ENCODE data around the gene FANK1.

The FANK1 gene

DNA sequence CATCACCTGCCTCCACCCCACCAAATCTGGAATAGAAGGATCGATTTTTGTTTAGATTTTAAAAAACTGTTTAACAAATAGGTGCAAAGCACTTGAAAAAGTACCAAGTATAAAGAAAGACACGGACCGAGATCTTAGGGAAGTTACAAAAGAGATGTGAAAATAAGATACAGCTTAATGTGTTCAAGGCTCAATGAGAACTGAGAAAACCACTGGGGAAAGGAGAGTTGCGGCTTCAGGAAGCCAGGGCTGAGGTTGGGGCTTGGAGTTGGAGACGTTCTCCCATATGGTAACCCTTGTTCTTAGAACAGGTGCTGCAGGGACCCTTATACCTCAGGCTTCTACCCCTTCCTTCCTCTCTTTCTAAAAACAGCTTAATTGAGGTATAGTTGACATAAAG is 140.2 kb downstream of the FANK1 start:
- no peak overlapping the region for H3K4me3 ChIP-seq (ENCODE audit: low read length)
- DNase-seq (ENCODE audit: low read depth) = no peak
- TF ChIP-seq, protein P1, sequence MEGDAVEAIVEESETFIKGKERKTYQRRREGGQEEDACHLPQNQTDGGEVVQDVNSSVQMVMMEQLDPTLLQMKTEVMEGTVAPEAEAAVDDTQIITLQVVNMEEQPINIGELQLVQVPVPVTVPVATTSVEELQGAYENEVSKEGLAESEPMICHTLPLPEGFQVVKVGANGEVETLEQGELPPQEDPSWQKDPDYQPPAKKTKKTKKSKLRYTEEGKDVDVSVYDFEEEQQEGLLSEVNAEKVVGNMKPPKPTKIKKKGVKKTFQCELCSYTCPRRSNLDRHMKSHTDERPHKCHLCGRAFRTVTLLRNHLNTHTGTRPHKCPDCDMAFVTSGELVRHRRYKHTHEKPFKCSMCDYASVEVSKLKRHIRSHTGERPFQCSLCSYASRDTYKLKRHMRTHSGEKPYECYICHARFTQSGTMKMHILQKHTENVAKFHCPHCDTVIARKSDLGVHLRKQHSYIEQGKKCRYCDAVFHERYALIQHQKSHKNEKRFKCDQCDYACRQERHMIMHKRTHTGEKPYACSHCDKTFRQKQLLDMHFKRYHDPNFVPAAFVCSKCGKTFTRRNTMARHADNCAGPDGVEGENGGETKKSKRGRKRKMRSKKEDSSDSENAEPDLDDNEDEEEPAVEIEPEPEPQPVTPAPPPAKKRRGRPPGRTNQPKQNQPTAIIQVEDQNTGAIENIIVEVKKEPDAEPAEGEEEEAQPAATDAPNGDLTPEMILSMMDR (IDR thresholded peaks at IDR 0.05; ENCODE audit: insufficient read depth, low read depth, low read length, missing control alignments) = no peak

DNA sequence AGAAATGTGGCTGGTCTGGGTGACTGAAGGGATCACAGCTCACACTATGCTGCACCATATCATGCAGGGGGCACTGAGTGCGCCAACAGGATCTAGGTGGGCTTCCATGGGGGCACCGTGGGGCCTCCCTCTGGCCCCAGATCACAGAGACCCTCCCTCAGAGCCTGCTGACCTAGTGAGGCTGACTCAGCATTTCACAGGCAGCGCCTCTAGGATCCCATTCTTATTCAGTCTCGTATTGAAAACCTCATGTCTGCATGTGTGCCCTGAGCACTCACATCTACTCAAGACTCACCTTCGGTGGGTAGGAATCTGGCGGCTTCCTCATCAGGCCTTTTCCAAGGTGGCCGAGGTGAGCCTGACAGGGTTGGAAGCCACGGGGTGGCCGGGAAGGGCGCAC is 141.6 kb downstream of the FANK1 start:
- no peak overlapping the region for H3K4me3 ChIP-seq (ENCODE audit: low read length)
- TF ChIP-seq, protein P1 (IDR thresholded peaks at IDR 0.05; ENCODE audit: insufficient read depth, low read depth, low read length, missing control alignments) = no peak
- no peak for DNase-seq (ENCODE audit: low read depth)

DNA sequence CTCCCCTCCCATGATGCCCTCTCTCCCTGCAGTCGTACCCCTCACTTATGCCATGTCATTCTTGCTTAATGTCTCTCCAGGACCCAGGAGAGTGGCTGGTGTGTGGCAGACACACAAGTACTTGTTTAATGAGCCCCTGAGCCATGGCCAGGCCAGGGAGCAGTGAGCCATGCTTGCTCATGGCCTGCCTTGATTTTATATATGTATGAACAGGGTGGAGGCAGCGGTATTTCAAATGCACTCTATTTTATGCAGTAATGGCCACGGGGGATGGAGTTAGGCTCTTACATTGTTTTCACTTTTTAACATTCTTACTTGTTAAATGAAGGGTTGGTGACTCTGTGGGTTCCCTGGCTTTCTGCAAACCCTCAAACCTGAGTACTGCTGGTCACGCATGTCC is 144.8 kb downstream of the FANK1 start:
- DNase-seq (ENCODE audit: low read depth) = no peak
- TF ChIP-seq, protein P1 (IDR thresholded peaks at IDR 0.05; ENCODE audit: insufficient read depth, low read depth, low read length, missing control alignments) = no peak
- no peak overlapping the region for H3K4me3 ChIP-seq (ENCODE audit: low read length)

DNA sequence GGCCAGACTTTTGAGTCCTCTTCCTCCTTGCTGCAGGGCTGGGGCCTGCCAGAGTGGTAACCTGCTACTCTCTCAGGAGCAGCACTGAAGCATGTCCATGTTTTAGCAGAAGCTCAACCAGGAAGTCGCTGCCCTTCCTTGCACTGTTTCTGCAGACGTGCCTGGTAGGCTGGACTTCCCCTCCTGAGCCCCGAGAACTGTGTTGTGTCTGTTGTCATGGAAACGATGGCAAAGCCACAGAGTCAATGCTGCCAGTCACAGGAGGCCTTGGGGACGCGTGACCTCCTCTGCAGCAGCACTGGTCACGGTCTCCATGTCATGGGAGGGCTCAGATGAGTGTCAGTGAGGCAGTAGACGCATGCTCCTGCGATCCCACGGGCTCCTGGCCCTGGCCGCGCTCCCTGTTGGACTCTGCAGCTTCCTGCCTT is 145.5 kb downstream of the FANK1 start:
- DNase-seq (ENCODE audit: low read depth) = peak; percentile 33
- TF ChIP-seq, protein P1 (IDR thresholded peaks at IDR 0.05; ENCODE audit: insufficient read depth, low read depth, low read length, missing control alignments) = no peak
- H3K4me3 ChIP-seq (ENCODE audit: low read length) = no peak overlapping the region

DNA sequence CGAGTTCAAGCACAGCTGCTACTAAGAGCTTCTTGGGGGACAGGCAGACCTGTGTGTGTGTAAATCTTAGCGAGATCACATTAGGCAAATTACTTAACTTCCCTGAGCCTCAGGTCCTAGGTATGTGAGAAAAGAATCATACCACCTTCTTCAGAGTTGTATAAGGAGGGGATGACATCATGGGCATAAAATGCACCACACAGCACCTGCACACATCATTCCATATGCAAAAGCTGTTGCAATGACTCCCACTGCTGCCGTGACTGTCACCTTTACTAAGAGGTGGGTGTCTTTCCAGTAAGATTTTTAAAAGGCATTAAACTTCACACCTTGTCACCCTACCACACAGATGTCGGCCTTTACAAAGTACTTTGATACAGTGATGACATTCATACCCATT is 146.0 kb downstream of the FANK1 start:
- peak; percentile 90 for DNase-seq (ENCODE audit: low read depth)
- TF ChIP-seq, protein P1 (IDR thresholded peaks at IDR 0.05; ENCODE audit: insufficient read depth, low read depth, low read length, missing control alignments) = no peak
- H3K4me3 ChIP-seq (ENCODE audit: low read length) = no peak overlapping the region

DNA sequence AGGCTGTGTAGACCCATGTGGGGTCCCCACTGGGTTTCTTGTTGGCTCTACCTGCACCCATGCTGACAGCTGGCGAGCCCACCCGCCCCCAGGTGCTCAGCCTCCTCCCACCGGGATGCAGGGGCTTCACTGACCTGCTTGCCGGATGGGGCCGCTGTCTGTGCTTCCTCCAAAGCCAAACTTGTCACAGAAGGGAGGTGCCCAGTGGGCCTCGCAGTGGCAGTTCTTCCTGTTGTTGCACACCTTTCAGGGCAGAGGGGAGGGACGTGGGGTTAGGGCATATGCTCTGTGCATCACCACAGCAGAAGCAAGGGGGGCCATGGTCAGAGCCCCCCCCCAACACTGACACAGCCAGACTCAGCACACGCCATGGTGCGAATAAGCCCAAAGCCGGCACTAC is 146.5 kb downstream of the FANK1 start:
- no peak overlapping the region for H3K4me3 ChIP-seq (ENCODE audit: low read length)
- DNase-seq (ENCODE audit: low read depth) = no peak
- TF ChIP-seq, protein P1 (IDR thresholded peaks at IDR 0.05; ENCODE audit: insufficient read depth, low read depth, low read length, missing control alignments) = no peak

DNA sequence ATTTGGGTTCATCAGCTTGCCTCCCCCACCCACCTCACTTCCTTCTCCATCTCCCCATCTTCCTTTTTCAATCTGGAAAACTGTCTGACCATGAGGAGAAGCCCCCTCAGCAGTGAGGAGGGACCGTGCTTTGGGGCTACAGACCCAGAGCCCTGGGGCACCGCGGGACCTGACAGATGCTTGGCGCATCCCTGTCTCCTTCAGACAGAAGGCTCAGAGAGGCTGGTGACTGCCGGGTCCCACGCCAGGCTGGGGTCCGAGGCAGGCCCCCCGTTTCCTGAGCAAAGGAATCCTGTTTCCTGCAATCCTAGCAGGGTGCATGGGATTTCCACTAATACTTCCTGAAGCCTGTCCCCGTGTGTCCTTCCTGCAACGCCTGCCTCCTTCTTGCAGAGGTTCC is 147.0 kb downstream of the FANK1 start:
- TF ChIP-seq, protein P1 (IDR thresholded peaks at IDR 0.05; ENCODE audit: insufficient read depth, low read depth, low read length, missing control alignments) = no peak
- DNase-seq (ENCODE audit: low read depth) = no peak
- H3K4me3 ChIP-seq (ENCODE audit: low read length) = no peak overlapping the region

Measured in epithelial cell of esophagus (primary cell).